HEK293 (cell line): ENCODE results near the gene RAP1GAP.

Experiments
- CTCF ChIA-PET: fragments of 350-600 bp; formaldehyde crosslinking; extraction: SDS; loops from one replicate; lab custom pipeline; 2021; ENCODE audit warnings: antibody characterized with exemption; lab: Yijun Ruan, JAX
- POLR2A ChIA-PET: fragments of 300-600 bp; formaldehyde crosslinking; extraction: SDS; loops from one replicate; lab custom pipeline; 2020; ENCODE audit warnings: antibody characterized with exemption, inconsistent platforms; lab: Yijun Ruan, JAX
- H3K27ac ChIP-seq: fragments of 200-500 bp; sonication (Bioruptor generic); 2 replicates; pipeline ENCODE4 v1.5.1; 2014; ENCODE audit warnings: low read depth, low read length, control low read depth, inconsistent platforms; ENCODE audit errors: extremely low read depth
- H3K36me3 ChIP-seq, 2 experiments: fragments of 200-500 bp in 1 of 2; sonication (Bioruptor generic) in 1 of 2; 1 replicate in 1 of 2; 2 replicates in 1 of 2; pipeline ENCODE4 v1.5.1; 2014 to 2017; ENCODE audit warnings: inconsistent platforms in 2 of 2, low read length in 2 of 2; ENCODE audit not compliant: control insufficient read depth in 2 of 2, insufficient read depth in 1 of 2
- H3K4me1 ChIP-seq: fragments of 200-500 bp; sonication (Bioruptor generic); 2 replicates; pipeline ENCODE4 v1.5.1; 2014; ENCODE audit warnings: mild to moderate bottlenecking, low read length, inconsistent platforms; ENCODE audit not compliant: control insufficient read depth, insufficient read depth
- H3K4me3 ChIP-seq: 2 replicates; pipeline ENCODE4 v1.5.1; 2011; ENCODE audit warnings: low read depth, mild to moderate bottlenecking, control low read depth, low read length, moderate library complexity
- H3K9me3 ChIP-seq: fragments of 200-500 bp; sonication (Bioruptor generic); 2 replicates; pipeline ENCODE4 v1.5.1; 2014; ENCODE audit warnings: low read depth, low read length, inconsistent platforms; ENCODE audit not compliant: control insufficient read depth, insufficient read depth
- HOXC10 ChIP-seq: sonication (generic); formaldehyde crosslinking; IDR thresholded peaks from 2 replicates; pipeline ENCODE4 v1.8.1; 2023; ENCODE audit warnings: mild to moderate bottlenecking, missing genetic modification reagents
- OSR2 ChIP-seq: fragments of 450-650 bp; formaldehyde crosslinking; IDR thresholded peaks from 2 replicates; pipeline ENCODE4 v1.5.1; 2016; ENCODE audit warnings: missing biosample characterization, missing genetic modification characterization
- OVOL3 ChIP-seq: fragments of 450-650 bp; formaldehyde crosslinking; IDR thresholded peaks from 2 replicates; pipeline ENCODE4 v1.5.1; 2016; ENCODE audit warnings: missing biosample characterization, missing genetic modification characterization
- SP2 ChIP-seq: fragments of 450-650 bp; formaldehyde crosslinking; IDR thresholded peaks from 2 replicates; pipeline ENCODE4 v1.5.1; 2016; ENCODE audit warnings: missing biosample characterization, missing genetic modification characterization
- WT1 ChIP-seq: fragments of 450-650 bp; formaldehyde crosslinking; IDR thresholded peaks from 2 replicates; pipeline ENCODE4 v1.5.1; 2016; ENCODE audit warnings: missing biosample characterization, missing genetic modification characterization
- ZEB2 ChIP-seq: fragments of 450-650 bp; formaldehyde crosslinking; IDR thresholded peaks from 2 replicates; pipeline ENCODE4 v1.5.1; 2016; ENCODE audit warnings: missing biosample characterization, missing genetic modification characterization
- ZNF146 ChIP-seq: fragments of 450-650 bp; formaldehyde crosslinking; IDR thresholded peaks from 2 replicates; pipeline ENCODE4 v1.5.1; 2016; ENCODE audit warnings: missing biosample characterization, missing genetic modification characterization
- ZNF184 ChIP-seq: fragments of 450-650 bp; IDR thresholded peaks from 2 replicates; pipeline ENCODE4 v1.5.1; 2018; ENCODE audit warnings: missing biosample characterization, mild to moderate bottlenecking, missing genetic modification characterization
- ZNF24 ChIP-seq: fragments of 450-650 bp; formaldehyde crosslinking; IDR thresholded peaks from 2 replicates; pipeline ENCODE4 v1.5.1; 2016; ENCODE audit warnings: missing biosample characterization, missing genetic modification characterization
- ZNF311 ChIP-seq: fragments of 450-650 bp; formaldehyde crosslinking; IDR thresholded peaks from 2 replicates; pipeline ENCODE4 v1.5.1; 2017; ENCODE audit warnings: missing biosample characterization, missing genetic modification characterization, borderline replicate concordance
- ZNF341 ChIP-seq: fragments of 450-650 bp; formaldehyde crosslinking; IDR thresholded peaks from 2 replicates; pipeline ENCODE4; 2016; ENCODE audit warnings: low read depth, missing biosample characterization, missing genetic modification characterization
- ZNF366 ChIP-seq: fragments of 450-650 bp; formaldehyde crosslinking; conservative IDR thresholded peaks from 2 replicates; pipeline ENCODE4 v1.5.1; 2016; ENCODE audit warnings: missing biosample characterization, missing genetic modification characterization
- ZNF416 ChIP-seq: fragments of 450-650 bp; formaldehyde crosslinking; IDR thresholded peaks from 2 replicates; pipeline ENCODE4 v1.5.1; 2016; ENCODE audit warnings: missing biosample characterization, missing genetic modification characterization
- ZNF433 ChIP-seq: fragments of 450-650 bp; formaldehyde crosslinking; IDR thresholded peaks from 2 replicates; pipeline ENCODE4 v1.5.1; 2016; ENCODE audit warnings: missing biosample characterization, missing genetic modification characterization, low read depth
- ZNF529 ChIP-seq: fragments of 450-650 bp; formaldehyde crosslinking; IDR thresholded peaks from 2 replicates; pipeline ENCODE4 v1.5.1; 2017; ENCODE audit warnings: missing genetic modification characterization, missing biosample characterization; ENCODE audit not compliant: insufficient replicate concordance
- ZNF544 ChIP-seq: fragments of 450-650 bp; formaldehyde crosslinking; IDR thresholded peaks from 2 replicates; pipeline ENCODE4 v1.5.0; 2017; ENCODE audit warnings: missing biosample characterization, missing genetic modification characterization
- ZNF600 ChIP-seq: fragments of 450-650 bp; formaldehyde crosslinking; IDR thresholded peaks from 2 replicates; pipeline ENCODE4 v1.5.1; 2016; ENCODE audit warnings: missing biosample characterization, missing genetic modification characterization
- ZNF677 ChIP-seq: fragments of 450-650 bp; IDR thresholded peaks from 2 replicates; pipeline ENCODE4 v1.5.0; 2018; ENCODE audit warnings: missing biosample characterization, mild to moderate bottlenecking, missing genetic modification characterization, moderate library complexity
- ZNF701 ChIP-seq: fragments of 450-650 bp; formaldehyde crosslinking; IDR thresholded peaks from 2 replicates; pipeline ENCODE4 v1.5.1; 2016; ENCODE audit warnings: missing biosample characterization, missing genetic modification characterization
- ZNF830 ChIP-seq: fragments of 450-650 bp; IDR thresholded peaks from 2 replicates; pipeline ENCODE4 v1.5.0; 2018; ENCODE audit warnings: missing biosample characterization, missing genetic modification characterization, low read depth, mild to moderate bottlenecking, moderate library complexity
- ZSCAN23 ChIP-seq: fragments of 450-650 bp; formaldehyde crosslinking; IDR thresholded peaks from 2 replicates; pipeline ENCODE4 v1.5.1; 2016; ENCODE audit warnings: missing biosample characterization, missing genetic modification characterization
- ZXDB ChIP-seq: fragments of 450-650 bp; formaldehyde crosslinking; IDR thresholded peaks from 2 replicates; pipeline ENCODE4 v1.5.1; 2016; ENCODE audit warnings: missing biosample characterization, missing genetic modification characterization
- TF ChIP-seq, protein P1 (sequence below): fragments of 450-650 bp; formaldehyde crosslinking; IDR thresholded peaks from 2 replicates; pipeline ENCODE4 v1.5.1; 2016; ENCODE audit warnings: missing biosample characterization, missing genetic modification characterization
- TF ChIP-seq, protein P2 (sequence below): fragments of 450-650 bp; formaldehyde crosslinking; IDR thresholded peaks from 2 replicates; pipeline ENCODE4 v1.5.1; 2017; ENCODE audit warnings: missing biosample characterization, mild to moderate bottlenecking, missing genetic modification characterization, moderate library complexity
- TF ChIP-seq, protein P3 (sequence below): fragments of 450-650 bp; formaldehyde crosslinking; conservative IDR thresholded peaks from 2 replicates; pipeline ENCODE4 v1.5.1; 2016; ENCODE audit warnings: low read depth, missing biosample characterization, missing genetic modification characterization
- TF ChIP-seq, protein P4 (sequence below): fragments of 450-650 bp; formaldehyde crosslinking; IDR thresholded peaks from 2 replicates; pipeline ENCODE4 v1.5.1; 2017; ENCODE audit warnings: missing biosample characterization, missing genetic modification characterization

Gene RAP1GAP

DNA sequence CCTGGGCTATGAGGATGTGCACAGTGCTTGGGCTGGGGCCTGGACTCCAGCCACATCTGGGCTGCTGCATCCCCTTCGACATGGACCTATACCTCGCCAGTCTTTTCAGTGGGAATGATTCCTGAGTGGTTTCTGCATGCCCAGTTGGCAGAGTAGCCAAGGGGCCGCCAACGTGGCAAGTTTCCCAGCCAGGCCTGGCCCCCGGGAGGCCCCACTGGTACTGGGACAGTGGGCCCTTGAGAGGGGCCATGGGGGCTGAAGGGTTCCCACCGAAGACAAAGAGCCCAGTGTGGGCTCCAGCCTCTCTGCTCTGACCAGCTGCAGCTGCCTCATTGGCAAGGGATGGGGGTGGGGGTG, 15.4 kb downstream of the RAP1GAP start:
- H3K9me3 ChIP-seq, result no peaks in the 10 kb centered on the region
- no peak overlapping the region for H3K4me3 ChIP-seq
- no peaks in the 10 kb centered on the region for H3K4me1 ChIP-seq
- no peaks in the 10 kb centered on the region for H3K36me3 ChIP-seq
- ChIA-PET POLR2A (no interaction called here), CTCF (no interaction called here)
- no peak overlapping the region for H3K27ac ChIP-seq
- TF ChIP-seq, protein P1, sequence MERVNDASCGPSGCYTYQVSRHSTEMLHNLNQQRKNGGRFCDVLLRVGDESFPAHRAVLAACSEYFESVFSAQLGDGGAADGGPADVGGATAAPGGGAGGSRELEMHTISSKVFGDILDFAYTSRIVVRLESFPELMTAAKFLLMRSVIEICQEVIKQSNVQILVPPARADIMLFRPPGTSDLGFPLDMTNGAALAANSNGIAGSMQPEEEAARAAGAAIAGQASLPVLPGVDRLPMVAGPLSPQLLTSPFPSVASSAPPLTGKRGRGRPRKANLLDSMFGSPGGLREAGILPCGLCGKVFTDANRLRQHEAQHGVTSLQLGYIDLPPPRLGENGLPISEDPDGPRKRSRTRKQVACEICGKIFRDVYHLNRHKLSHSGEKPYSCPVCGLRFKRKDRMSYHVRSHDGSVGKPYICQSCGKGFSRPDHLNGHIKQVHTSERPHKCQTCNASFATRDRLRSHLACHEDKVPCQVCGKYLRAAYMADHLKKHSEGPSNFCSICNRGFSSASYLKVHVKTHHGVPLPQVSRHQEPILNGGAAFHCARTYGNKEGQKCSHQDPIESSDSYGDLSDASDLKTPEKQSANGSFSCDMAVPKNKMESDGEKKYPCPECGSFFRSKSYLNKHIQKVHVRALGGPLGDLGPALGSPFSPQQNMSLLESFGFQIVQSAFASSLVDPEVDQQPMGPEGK (tag by site-specific recombination), result 0 out of 2 replicates have a peak, but pooled peaks have one; percentile 19
- TF ChIP-seq ZNF146, result no peak

DNA sequence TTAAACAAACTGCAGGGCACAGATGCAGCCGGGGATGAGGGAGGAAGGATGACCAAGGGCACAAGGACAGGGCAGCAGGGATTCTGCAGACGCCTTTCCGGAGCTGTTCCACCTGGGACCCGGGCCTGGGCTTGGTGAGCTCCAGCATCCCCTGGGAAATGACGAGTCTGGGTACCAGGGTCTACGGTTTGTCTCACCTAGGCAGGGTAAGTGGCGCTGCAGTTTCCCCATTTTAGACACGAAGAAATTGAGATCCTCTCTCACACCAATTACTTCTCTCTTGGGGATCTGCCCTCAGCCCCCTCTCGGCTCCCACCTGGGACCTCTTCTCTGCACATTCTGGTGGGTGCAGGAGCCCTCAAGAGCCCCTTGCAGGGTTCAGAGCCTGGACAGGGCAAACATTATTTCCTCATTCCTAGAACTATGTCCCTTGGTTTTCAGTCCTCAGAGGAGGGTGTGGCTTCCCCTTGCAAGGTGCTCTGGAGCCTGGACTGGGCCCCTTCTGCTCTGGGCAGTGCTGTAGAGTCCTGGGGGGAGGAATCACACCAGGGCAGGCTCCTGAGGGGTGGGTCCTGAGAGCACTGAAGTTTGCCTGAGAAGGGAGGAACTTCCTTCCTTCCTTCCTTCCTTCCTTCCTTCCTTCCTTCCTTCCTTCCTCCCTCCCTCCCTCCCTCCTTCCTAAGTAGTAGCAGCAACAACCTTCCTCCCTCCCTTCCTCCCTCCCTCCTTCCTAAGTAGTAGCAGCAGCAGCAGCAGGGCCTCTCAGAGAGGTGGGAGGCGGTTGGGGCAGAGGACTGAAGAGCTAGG, 16.0 kb downstream of the RAP1GAP start:
- ChIA-PET CTCF (no interaction called here), POLR2A (no interaction called here)
- Histone ChIP-seq H3K4me1 (no peaks in the 10 kb centered on the region), H3K4me3 (no peak overlapping the region), H3K27ac (no peak overlapping the region), H3K36me3 (no peaks in the 10 kb centered on the region), H3K9me3 (no peaks in the 10 kb centered on the region)
- TF ChIP-seq ZNF600 (tag by site-specific recombination) (0 out of 2 replicates have a peak, but pooled peaks have one; percentile 21), ZNF544 (tag by site-specific recombination) (no peak), ZNF529 (no peak), SP2 (peak; percentile 45), ZXDB (no peak), ZNF433 (no peak), ZNF416 (tag by site-specific recombination) (no peak), OSR2 (tag by site-specific recombination) (peak; percentile 85), ZNF366 (peak; percentile 96), HOXC10 (CRISPR knock-in tag) (no peak), ZEB2 (tag by site-specific recombination) (no peak), ZNF311 (no peak), ZNF341 (tag by site-specific recombination) (peak; percentile 50), WT1 (no peak), ZNF830 (no peak), ZSCAN23 (tag by site-specific recombination) (no peak), ZNF677 (no peak), OVOL3 (tag by site-specific recombination) (no peak), ZNF24 (no peak), ZNF184 (tag by site-specific recombination) (no peak), ZNF701 (tag by site-specific recombination) (no peak)
- TF ChIP-seq, protein P2, sequence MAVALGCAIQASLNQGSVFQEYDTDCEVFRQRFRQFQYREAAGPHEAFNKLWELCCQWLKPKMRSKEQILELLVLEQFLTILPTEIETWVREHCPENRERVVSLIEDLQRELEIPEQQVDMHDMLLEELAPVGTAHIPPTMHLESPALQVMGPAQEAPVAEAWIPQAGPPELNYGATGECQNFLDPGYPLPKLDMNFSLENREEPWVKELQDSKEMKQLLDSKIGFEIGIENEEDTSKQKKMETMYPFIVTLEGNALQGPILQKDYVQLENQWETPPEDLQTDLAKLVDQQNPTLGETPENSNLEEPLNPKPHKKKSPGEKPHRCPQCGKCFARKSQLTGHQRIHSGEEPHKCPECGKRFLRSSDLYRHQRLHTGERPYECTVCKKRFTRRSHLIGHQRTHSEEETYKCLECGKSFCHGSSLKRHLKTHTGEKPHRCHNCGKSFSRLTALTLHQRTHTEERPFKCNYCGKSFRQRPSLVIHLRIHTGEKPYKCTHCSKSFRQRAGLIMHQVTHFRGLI (tag by site-specific recombination), result no peak
- TF ChIP-seq, protein P3, sequence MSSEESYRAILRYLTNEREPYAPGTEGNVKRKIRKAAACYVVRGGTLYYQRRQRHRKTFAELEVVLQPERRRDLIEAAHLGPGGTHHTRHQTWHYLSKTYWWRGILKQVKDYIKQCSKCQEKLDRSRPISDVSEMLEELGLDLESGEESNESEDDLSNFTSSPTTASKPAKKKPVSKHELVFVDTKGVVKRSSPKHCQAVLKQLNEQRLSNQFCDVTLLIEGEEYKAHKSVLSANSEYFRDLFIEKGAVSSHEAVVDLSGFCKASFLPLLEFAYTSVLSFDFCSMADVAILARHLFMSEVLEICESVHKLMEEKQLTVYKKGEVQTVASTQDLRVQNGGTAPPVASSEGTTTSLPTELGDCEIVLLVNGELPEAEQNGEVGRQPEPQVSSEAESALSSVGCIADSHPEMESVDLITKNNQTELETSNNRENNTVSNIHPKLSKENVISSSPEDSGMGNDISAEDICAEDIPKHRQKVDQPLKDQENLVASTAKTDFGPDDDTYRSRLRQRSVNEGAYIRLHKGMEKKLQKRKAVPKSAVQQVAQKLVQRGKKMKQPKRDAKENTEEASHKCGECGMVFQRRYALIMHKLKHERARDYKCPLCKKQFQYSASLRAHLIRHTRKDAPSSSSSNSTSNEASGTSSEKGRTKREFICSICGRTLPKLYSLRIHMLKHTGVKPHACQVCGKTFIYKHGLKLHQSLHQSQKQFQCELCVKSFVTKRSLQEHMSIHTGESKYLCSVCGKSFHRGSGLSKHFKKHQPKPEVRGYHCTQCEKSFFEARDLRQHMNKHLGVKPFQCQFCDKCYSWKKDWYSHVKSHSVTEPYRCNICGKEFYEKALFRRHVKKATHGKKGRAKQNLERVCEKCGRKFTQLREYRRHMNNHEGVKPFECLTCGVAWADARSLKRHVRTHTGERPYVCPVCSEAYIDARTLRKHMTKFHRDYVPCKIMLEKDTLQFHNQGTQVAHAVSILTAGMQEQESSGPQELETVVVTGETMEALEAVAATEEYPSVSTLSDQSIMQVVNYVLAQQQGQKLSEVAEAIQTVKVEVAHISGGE (tag by site-specific recombination), result no peak
- TF ChIP-seq, protein P4, sequence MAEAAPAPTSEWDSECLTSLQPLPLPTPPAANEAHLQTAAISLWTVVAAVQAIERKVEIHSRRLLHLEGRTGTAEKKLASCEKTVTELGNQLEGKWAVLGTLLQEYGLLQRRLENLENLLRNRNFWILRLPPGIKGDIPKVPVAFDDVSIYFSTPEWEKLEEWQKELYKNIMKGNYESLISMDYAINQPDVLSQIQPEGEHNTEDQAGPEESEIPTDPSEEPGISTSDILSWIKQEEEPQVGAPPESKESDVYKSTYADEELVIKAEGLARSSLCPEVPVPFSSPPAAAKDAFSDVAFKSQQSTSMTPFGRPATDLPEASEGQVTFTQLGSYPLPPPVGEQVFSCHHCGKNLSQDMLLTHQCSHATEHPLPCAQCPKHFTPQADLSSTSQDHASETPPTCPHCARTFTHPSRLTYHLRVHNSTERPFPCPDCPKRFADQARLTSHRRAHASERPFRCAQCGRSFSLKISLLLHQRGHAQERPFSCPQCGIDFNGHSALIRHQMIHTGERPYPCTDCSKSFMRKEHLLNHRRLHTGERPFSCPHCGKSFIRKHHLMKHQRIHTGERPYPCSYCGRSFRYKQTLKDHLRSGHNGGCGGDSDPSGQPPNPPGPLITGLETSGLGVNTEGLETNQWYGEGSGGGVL (tag by site-specific recombination), result peak; percentile 43; the same call in 1 of the 2 replicates
